Measurements from ENCODE around the gene CHD9. TPM values are rescaled to one million over a fixed set of nuclear protein-coding genes. Genes with fewer than 3 reads are reported as not detected.
A peak's percentile ranks its signal among the peaks of the same experiment; 100 is the strongest.

CHD9 gene
- polyA plus RNA-seq, 3 donors: 53.2 to 65.6 (median 59.2) TPM

- no peak for DNase-seq (ENCODE audit: extremely low read depth in 1 of 11, low read depth in 9 of 11, low spot score in 4 of 11)
Measured at GRCh38 chr16:53112015-53112414, 57.2 kb downstream of the CHD9 start.

- DNase-seq (ENCODE audit: extremely low read depth in 1 of 11, low read depth in 9 of 11, low spot score in 4 of 11): no peak
Measured at GRCh38 chr16:53115047-53115446, 60.3 kb downstream of the CHD9 start.

- DNase-seq (ENCODE audit: extremely low read depth in 1 of 11, low read depth in 9 of 11, low spot score in 4 of 11): no peak
Measured at GRCh38 chr16:53115773-53116172, 61.0 kb downstream of the CHD9 start.

- no peak for DNase-seq (ENCODE audit: extremely low read depth in 1 of 11, low read depth in 9 of 11, low spot score in 4 of 11)
Measured at GRCh38 chr16:53121043-53121620, 66.3 kb downstream of the CHD9 start.

- DNase-seq (ENCODE audit: extremely low read depth in 1 of 11, low read depth in 9 of 11, low spot score in 4 of 11): no peak
Measured at GRCh38 chr16:53121661-53122060, 66.9 kb downstream of the CHD9 start.

- DNase-seq (ENCODE audit: extremely low read depth in 1 of 11, low read depth in 9 of 11, low spot score in 4 of 11): no peak
Measured at GRCh38 chr16:53123747-53124146, 69.0 kb downstream of the CHD9 start.

- no peak for DNase-seq (ENCODE audit: extremely low read depth in 1 of 11, low read depth in 9 of 11, low spot score in 4 of 11)
Measured at GRCh38 chr16:53126390-53126789, 71.6 kb downstream of the CHD9 start.

- DNase-seq (ENCODE audit: extremely low read depth in 1 of 11, low read depth in 9 of 11, low spot score in 4 of 11): peak in 8 of 11 donors; percentile 8 to 28 (median 15)
Measured at GRCh38 chr16:53129281-53130158, 74.7 kb downstream of the CHD9 start.

GRCh38 chr16:53130159-53131049, 75.6 kb downstream of the CHD9 start:
- DNase-seq (ENCODE audit: extremely low read depth in 1 of 11, low read depth in 9 of 11, low spot score in 4 of 11): peak; percentile 79 to 93 (median 88)

- DNase-seq (ENCODE audit: extremely low read depth in 1 of 11, low read depth in 9 of 11, low spot score in 4 of 11): no peak
Measured at GRCh38 chr16:53131050-53131362, 76.2 kb downstream of the CHD9 start.

- peak in 7 of 11 donors; percentile 15 to 34 (median 22) for DNase-seq (ENCODE audit: extremely low read depth in 1 of 11, low read depth in 9 of 11, low spot score in 4 of 11)
Measured at GRCh38 chr16:53131363-53132071, 76.7 kb downstream of the CHD9 start.

- no peak for DNase-seq (ENCODE audit: extremely low read depth in 1 of 11, low read depth in 9 of 11, low spot score in 4 of 11)
Measured at GRCh38 chr16:53132406-53132805, 77.6 kb downstream of the CHD9 start.

GRCh38 chr16:53135329-53135728, 80.5 kb downstream of the CHD9 start:
- no peak for DNase-seq (ENCODE audit: extremely low read depth in 1 of 11, low read depth in 9 of 11, low spot score in 4 of 11)

GRCh38 chr16:53142823-53143568, 88.2 kb downstream of the CHD9 start:
- DNase-seq (ENCODE audit: extremely low read depth in 1 of 11, low read depth in 9 of 11, low spot score in 4 of 11): no peak

GRCh38 chr16:53147500-53148065, 92.8 kb downstream of the CHD9 start:
- no peak for DNase-seq (ENCODE audit: extremely low read depth in 1 of 11, low read depth in 9 of 11, low spot score in 4 of 11)

- DNase-seq (ENCODE audit: extremely low read depth in 1 of 11, low read depth in 9 of 11, low spot score in 4 of 11): no peak
Measured at GRCh38 chr16:53150769-53151168, 96.0 kb downstream of the CHD9 start.

GRCh38 chr16:53152329-53152728, 97.5 kb downstream of the CHD9 start:
- DNase-seq (ENCODE audit: extremely low read depth in 1 of 11, low read depth in 9 of 11, low spot score in 4 of 11): no peak

GRCh38 chr16:53153130-53153529, 98.3 kb downstream of the CHD9 start:
- DNase-seq (ENCODE audit: extremely low read depth in 1 of 11, low read depth in 9 of 11, low spot score in 4 of 11): no peak
